ENCODE results near the gene MACROD2.
"Not testable (repeated sequence)": the region's sequence is repeated elsewhere in the genome, so short reads cannot be mapped to it uniquely, and the experiment has no call there.

Gene MACROD2

DNA sequence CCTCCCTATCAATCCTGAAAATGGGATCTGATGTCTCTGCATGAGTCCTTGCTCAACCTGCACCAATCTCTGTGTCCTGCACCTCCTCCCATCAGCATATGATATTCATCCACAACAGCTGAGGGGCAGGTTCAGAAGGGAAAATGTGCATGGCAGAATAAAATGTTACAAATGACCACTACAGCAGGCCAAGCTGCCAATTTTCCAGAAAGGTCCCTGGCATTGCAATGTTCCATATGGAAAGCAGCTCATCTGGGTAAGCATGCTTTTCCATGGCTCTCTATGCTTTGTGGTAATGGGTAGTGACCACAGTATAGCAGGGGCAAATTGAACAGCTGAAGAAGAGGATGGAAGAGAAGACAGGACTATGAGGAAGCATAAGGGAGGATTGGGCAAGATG lies 1183.3 kb downstream of the MACROD2 start:
- DNase-seq (ENCODE audit: low spot score) = no peak

DNA sequence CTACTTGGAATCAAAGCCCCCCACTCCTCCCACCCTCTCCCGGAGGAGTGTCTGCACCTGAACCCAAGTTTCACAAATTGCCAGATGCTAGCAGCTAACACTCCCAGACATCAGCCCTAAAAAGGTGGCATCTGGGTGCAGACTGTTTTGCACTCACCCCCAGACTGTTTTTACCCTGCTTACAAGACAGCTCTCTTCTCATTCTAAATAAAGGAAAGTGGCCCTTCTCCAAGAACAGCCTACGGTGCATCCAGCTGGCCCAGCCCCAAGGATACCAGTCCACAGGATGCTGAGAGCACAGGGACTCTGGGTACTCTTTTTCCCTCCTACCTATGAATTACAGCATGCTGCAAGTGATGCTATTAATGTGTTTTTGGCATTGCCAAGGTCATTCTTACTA lies 1184.1 kb downstream of the MACROD2 start:
- DNase-seq (ENCODE audit: low spot score) = no peak

DNA sequence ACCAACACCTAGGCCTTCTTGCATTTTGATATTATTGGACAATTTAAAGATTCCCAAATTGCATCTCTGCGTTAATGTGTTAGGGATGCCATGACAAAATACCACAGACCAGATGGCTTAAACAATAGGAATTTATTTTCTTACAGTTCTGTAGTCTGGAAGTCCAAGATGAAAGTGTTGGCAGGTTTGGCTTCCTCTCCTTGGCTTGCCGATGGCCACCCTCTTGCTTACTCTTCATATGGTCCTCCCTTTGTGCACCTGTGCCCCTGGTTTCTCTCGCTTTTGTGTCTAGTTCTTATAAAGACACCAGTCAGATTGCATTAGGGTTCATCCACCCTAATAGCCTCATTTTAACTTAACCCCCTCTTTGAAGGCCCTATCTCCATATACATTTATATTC lies 1184.5 kb downstream of the MACROD2 start:
- DNase-seq (ENCODE audit: low spot score) = no peak

DNA sequence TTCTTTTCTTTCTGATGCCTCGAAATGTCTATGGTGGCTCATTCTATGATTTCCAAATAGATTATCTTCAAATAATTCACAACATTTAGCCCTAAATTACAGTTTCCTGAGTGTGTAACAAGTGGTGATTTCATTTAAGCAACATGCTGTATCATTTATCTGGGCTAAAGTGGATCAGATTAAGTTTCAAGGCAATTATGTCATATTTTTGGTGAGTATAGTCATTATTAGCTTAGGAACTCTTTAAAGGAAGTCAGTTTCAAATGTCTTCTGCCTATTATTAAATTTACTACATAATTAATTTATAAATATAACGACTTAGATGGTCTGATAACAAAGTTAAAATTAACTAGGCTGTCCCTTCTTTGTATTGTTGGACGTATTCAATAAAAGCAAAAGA lies 1190.0 kb downstream of the MACROD2 start:
- DNase-seq (ENCODE audit: low spot score) = no peak

DNA sequence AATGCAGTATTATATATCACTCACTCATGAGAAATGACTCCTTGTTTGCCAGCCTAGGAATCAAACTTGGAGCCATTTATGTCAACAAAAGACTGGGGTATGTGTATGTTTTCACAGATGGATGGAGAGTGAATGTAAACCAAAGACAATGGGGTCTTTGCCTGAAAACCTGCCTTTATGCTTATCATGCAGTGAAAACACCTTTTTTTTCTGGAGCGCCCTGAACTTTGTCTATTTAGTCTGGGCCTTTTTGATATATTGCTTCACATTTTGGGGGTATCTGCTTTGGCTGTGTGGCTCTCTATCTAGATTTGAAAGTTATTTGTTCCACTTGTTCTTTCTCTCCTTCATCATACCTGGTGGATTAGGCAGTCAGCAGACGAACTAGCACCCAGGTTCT lies 1190.6 kb downstream of the MACROD2 start:
- no peak for DNase-seq (ENCODE audit: low spot score)

DNA sequence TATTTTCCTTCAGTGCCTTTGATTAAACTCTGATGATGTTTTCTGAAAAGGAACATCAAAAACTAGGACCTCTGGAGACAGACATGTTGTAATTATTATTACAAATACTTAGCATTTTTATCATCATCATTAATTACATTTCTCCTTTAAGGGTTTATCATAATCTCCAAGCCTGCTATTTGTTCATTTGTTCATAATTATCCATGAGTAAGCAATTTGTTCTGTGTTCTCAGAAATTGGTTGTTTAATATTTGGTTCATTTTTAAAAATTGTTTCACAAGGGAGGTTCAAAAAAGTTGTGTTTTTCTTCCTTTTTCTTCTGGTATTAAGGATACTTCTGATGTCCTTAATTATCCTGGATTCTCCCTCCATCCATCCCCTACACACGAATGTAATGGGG lies 1192.3 kb downstream of the MACROD2 start:
- no peak for DNase-seq (ENCODE audit: low spot score)

DNA sequence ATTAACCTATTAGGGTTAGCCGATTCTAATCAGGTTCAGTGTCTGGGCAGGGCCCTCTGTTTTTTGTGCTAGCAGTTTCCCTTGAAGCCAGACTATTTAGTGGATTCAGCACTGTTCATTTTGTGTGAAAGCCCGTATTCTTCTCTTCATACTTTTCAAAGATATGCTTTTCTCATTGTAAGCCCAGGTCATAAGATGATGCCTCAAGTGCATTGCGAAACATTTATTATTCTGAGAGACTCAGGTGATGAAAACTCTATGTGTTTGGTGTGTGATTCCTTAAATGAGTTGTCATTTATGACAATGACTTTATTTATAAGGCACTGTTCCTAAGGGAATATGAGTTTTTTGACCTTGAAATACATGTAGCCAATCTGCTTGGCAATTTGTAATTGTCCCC lies 1193.1 kb downstream of the MACROD2 start:
- peak; percentile 29 for DNase-seq (ENCODE audit: low spot score)

DNA sequence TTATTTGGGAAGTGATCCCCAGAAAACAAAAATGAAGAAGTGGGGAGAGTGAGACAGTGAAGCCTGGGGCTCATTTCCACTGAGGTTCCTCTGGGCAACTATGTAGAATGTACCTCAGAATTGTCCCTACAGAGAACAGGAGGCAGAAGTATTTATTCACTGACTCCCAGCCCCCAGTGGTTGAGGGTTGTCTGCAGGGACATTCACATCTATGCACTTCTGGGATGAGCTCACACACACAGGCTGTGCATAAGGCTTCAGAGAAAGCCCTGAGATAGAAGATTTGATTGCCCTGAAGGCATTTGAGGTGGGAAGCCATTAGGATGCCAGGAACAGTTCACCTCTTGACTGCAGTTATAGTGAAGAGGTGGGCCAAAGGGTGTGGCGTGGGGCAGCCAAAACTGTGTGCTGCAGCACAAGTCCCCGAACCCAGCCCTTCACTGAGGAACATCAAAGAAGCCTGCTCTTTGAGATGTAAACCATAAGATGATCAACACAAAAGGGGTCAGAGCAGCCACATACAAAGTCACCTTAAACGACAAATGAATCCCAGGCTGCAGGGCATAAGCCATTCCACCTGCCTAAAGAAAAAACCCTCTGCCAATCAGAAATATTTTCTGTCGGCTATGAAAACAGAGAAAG lies 1195.9 kb downstream of the MACROD2 start:
- DNase-seq (ENCODE audit: low spot score) = no peak

DNA sequence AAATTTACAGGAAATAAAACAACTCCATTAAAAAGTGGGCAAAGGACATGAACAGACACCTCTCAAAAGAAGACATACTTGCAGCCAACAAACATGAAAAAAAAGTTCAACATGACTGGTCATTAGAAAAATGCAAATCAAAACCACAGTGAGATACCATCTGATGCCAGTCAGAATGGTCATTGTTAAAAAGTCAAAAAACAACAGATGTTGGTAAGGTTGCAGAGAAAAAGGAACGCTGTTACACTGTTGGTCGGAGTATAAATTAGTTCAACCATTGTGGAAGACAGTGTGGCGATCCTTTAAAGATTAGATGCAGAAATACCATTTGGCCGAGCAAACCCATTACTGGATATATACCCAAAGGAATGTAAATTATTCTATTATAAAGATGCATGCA lies 1200.1 kb downstream of the MACROD2 start:
- DNase-seq (ENCODE audit: low spot score) = no peak

DNA sequence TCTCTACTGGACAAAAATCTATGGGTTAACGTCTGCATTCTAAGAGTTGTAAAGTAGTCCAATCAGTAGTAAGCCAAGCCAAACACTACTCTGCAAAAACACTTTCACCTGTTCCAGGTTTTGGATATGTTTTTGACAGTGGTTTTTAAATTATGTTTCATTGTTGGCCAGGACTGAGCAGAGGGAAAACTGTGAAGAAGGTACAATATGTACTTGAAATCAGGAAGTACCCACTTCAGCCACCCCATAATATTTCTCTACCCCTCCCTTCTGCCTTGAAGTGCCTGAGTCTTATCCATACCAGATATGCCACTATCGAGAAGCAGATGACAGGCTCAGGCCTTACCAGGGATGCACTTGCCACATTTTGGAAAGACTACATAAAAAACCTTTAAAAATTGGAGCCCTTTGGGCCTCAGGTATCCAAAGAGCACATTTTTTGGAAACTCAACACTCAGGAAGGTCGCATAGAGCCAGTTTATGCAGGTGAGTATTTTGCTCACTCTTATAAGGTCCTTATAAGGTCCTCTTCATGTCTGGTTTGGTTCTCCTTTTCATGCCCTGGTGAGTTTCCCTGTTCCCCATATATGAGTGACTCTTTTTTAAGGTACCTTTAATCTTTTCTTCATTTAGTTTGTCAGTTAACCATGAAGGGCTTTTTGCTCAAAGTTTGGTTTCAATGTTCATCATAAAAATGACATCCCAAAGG lies 1201.4 kb downstream of the MACROD2 start:
- DNase-seq (ENCODE audit: low spot score) = no peak

DNA sequence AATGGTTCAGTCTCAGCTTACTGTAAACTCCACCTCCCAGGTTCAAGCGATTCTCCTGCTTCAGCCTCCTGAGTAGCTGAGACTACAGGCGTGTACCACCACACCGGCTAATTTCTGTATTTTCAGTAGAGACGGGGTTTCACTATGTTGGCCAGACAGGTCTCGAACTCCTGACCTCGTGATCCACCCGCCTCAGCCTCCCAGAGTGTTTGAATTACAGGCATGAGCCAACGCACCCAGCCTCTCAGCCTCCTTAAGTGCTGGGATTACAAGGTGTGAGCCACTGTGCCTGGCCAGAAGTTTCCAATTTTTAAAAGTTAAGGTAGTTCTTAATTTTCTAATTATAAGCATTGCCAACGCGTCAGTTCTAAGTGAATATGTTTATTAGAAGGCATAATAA lies 1202.7 kb downstream of the MACROD2 start:
- DNase-seq (ENCODE audit: low spot score) = not testable (repeated sequence)

DNA sequence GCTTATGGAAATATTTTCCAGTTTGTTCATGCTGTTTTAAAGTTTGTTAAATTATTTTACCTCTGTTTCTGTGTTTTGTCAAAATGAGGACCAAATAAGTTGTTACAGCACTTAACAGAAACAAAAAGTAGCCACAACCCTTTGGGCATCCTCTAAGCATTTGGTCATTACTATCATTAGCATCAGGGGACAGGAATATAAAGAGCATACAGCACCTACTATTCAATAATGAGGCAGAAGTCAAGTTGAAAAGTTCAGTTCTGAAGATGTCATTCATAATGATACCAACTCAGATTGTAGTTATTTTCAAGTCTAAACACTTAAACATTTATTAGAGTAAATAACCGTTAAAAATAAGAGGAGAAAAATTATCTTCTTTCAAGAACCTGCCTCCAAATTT lies 1204.4 kb downstream of the MACROD2 start:
- no peak for DNase-seq (ENCODE audit: low spot score)

DNA sequence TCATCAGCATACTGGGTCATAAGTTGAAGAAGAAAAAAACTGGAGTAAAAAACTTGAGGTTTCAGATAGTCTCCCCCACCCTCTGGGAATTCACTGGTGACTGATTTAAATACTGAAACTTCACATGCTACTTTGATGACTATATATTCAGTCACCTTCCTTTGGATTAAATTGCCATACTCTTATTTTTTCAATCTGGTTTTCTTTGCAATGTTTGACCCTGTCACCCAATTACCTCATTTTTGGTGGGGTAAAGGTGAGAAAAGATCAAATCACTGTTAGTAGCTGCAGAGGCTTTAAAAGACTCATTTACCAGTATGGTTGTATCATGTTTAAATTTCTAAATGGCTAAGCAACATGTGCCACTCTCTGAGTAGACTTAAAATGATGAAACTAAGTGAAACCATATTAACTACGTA lies 1204.8 kb downstream of the MACROD2 start:
- DNase-seq (ENCODE audit: low spot score) = no peak

DNA sequence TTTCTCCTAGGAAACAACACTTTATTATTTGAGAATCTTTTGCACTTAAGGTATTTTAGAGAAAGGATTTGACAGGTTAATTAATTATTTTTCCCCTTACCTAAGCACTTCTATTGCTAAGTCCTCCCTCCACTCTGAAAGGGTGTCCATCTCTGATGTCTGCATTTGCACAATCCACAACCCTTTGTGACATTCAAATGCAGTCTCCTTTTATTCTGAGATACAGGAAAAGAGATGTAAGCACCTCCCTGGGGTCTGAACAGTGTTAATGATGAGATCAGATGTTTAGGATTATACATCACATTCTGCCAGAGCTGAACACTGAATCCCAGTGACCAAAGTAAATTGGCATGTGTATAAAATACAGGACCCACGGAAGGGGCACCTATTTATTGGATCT lies 1206.3 kb downstream of the MACROD2 start:
- no peak for DNase-seq (ENCODE audit: low spot score)

DNA sequence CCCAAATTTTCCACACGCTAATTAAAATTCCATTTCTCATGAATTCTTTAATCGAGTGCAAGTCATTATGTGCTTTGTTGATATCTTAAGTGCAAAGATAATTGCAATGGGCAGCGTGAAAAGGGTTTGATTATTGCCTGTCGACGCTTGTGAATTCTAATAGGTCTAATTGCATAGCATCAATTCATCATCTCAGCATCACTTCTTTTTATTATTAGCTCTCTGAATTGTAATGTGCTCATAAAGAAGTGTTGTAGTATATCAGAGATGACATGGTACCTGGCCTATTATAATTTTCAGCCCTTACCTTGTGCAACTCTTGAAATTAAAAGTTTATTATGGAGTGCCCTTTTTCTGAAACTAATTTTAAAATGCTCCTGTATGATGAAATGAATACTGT lies 1208.9 kb downstream of the MACROD2 start:
- no peak for DNase-seq (ENCODE audit: low spot score)

DNA sequence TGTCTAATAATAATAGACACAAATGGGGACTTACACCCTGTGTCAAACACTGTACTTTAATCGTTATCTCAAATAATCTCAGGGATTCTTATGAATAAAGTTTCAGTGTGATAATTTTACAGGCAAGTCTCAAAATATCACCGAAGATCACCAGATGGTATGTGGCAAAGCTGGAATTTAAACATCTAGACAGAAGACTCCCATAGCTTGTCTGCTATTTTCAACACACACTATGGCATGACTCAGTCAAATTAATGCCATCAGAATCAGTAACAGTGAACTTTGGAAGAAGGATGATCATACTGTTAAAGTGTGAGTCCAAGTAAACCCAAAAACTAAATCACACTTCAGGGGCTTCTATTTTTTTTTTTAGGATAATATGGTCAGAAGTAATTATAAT lies 1209.7 kb downstream of the MACROD2 start:
- DNase-seq (ENCODE audit: low spot score) = no peak

DNA sequence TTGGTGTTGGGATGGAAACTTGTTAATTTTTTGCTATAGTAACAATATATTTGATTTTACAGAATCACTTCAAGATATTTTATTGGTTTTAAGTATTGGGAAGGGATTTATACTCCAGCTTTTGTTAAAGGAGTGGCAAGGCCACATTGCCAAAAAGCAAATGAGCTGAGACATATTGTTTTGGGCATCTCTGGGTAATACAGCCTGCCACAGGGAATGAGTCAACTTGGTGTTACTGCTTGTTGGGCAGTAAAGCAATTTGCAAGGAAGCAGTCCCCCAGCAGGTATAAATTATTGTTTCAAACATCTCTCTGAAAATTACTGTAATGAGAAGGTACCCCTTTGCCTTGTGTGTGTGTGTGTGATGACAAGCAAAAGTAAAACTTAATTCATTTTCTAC lies 1210.4 kb downstream of the MACROD2 start:
- no peak for DNase-seq (ENCODE audit: low spot score)

DNA sequence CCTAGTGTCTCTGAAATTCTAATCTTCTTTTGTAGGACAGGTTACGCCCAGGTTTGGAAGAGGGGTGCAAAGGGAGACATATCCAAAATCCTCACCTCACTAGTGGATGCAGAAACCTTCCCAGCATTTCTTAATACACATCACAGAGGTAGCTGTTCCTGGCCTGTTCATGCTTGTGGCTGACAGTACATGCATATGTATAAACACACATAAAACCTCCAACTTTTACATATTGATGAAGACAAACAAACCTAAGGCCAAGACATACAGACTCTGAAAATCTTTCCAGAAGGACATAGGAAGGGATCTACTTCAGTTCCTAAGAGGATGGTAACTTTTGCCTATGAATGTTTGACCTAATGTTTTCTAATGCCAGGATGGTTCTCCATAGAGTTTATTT lies 1214.2 kb downstream of the MACROD2 start:
- no peak for DNase-seq (ENCODE audit: low spot score)

DNA sequence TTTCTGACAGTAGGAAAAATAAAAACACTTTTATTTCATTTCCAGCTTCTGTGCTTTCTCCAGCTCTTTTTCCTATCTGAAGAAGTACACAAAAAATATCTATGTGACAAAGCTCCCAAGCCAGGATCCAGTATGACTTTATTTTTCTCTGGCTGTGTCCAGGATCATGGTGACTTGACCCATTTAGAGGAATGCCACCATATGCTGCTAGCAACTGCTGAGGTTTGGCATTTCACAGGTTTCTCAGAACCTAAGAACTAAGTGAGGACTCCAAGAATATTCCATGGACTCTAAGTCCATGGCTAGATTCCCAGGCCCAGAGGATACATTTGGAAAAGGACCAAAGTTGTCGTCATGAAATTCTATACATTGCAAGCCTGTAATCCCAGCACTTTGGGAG lies 1218.7 kb downstream of the MACROD2 start:
- DNase-seq (ENCODE audit: low spot score) = no peak

DNA sequence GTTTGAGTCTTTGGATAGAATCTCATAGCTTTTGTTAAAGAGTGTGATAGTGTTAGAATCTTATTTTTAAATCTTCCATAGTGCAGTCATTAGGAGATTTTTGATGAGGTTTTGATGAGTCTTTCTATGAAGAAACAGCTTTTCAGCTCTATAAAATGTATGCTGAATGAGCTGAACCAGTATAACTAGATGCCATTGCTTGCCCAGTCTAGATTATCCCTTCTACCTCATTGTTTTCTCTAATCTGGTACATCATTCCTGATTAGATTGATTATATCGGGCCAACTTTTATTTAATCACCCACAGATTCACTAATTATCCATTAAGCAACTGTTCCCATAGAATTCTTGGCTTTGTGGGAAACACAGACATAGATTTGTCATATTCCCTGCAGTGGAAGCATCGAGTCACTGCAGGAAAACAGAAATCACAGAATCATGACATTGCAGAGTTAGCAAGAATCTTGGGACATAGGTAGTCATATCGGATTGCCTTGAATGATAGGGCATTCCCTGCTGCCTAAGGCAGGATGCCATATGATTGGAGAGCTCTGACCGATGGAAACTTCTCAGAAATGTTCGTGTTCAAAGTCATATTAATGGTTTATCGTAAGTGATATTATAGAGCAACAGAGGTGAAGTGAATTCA lies 1224.8 kb downstream of the MACROD2 start:
- peak; percentile 60 for DNase-seq (ENCODE audit: low spot score)

DNA sequence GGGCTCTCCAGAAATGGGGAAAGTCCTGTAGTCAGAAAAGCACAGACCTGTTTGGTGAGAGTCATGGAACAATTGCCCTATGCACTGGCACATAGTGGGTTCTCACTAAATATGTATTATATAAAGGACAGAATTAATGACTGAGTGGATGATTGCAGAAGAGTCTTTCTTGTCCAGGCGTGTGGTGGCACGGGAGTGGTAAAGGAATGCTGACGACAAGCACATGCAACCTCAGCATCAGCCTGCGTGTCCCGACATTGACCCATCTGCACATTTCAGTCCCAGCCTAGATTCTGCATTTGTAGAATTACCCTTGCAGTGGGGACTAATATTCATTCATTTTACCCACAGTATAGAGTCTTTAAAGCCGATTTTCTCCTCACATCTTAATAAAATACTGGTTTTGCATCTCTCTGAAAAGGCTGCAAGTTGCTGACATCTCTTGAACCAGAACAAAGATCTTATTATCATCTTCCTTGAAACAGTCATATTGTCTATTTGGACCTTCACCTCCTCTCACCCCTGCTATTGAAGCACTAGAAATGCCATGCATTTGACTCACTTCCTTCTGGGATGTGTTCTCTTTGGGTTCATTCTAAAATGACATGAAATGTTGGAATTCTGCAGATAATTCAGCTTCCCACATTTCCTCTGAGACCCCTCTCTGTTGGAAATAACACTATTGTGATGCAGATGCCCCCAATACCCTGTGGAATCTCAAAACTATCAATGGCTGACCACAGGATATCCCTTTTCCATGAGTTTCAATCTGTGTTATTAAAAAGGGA lies 1225.7 kb downstream of the MACROD2 start:
- peak; percentile 80 for DNase-seq (ENCODE audit: low spot score)

DNA sequence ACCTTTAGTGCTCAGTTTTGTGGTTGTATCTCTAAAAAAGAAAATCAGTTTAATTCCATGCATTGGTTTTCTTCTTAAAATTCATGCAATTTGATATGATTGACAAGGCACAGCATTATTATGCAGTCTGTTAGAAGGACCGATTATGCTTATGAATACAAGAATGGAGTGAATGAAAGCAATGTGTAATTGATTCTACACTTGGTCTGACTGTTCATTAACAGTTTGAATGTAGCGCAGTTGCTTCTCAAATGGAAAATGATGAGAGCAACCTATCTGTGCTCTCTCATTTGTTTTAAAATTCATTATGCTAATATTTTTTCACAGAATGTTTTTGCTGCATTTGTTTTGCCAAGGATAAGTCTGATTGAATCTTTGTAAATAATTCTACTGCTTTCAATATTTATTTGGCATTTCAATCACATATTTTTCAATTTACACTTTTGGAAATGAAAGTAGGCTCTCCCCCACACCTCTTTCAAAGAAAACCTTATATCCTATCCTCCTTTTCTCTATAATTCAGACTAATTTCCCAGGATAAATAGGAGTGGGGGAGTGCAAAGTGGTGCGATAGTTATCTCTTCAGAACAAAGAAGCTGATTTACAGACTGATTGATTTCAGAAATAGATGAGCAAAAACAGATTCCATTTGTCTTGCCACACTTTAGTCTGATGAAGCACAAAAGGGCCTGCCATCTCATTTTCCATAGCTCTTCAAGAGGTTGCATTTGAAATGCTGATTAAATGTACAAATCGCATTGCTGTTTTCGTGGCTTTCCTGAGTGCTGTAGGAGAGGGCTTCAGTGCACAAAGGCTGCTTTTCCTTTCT lies 1227.4 kb downstream of the MACROD2 start:
- peak; percentile 34 for DNase-seq (ENCODE audit: low spot score)
